Measurements from ENCODE around the gene IL17RC. TPM values are rescaled to one million over a fixed set of nuclear protein-coding genes. Genes with fewer than 3 reads are reported as not detected.

The IL17RC gene, protein sequence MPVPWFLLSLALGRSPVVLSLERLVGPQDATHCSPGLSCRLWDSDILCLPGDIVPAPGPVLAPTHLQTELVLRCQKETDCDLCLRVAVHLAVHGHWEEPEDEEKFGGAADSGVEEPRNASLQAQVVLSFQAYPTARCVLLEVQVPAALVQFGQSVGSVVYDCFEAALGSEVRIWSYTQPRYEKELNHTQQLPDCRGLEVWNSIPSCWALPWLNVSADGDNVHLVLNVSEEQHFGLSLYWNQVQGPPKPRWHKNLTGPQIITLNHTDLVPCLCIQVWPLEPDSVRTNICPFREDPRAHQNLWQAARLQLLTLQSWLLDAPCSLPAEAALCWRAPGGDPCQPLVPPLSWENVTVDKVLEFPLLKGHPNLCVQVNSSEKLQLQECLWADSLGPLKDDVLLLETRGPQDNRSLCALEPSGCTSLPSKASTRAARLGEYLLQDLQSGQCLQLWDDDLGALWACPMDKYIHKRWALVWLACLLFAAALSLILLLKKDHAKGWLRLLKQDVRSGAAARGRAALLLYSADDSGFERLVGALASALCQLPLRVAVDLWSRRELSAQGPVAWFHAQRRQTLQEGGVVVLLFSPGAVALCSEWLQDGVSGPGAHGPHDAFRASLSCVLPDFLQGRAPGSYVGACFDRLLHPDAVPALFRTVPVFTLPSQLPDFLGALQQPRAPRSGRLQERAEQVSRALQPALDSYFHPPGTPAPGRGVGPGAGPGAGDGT
- 10 to 100 TPM; 18.6 to 36.2 (median 27.9) TPM for total RNA-seq
- polyA plus RNA-seq = 10 to 100 TPM; 40.7 to 62.3 TPM
- long read RNA-seq, donor 1, partial matches to known transcripts = 12 of 38 reads
- long read RNA-seq, donor 1, other reads (novel, unspliced or antisense) = 22 of 38 reads
- long read RNA-seq, donor 2, transcript IL17RC-202 (18 exons, 2,388 nt) = major isoform, 7 of 40 reads
- long read RNA-seq, donor 2, partial matches to known transcripts = 4 of 40 reads
- long read RNA-seq, donor 2, other reads (novel, unspliced or antisense) = 29 of 40 reads
- long read RNA-seq, donor 3, partial matches to known transcripts = 9 of 33 reads
- long read RNA-seq, donor 3, other reads (novel, unspliced or antisense) = 21 of 33 reads

DNA sequence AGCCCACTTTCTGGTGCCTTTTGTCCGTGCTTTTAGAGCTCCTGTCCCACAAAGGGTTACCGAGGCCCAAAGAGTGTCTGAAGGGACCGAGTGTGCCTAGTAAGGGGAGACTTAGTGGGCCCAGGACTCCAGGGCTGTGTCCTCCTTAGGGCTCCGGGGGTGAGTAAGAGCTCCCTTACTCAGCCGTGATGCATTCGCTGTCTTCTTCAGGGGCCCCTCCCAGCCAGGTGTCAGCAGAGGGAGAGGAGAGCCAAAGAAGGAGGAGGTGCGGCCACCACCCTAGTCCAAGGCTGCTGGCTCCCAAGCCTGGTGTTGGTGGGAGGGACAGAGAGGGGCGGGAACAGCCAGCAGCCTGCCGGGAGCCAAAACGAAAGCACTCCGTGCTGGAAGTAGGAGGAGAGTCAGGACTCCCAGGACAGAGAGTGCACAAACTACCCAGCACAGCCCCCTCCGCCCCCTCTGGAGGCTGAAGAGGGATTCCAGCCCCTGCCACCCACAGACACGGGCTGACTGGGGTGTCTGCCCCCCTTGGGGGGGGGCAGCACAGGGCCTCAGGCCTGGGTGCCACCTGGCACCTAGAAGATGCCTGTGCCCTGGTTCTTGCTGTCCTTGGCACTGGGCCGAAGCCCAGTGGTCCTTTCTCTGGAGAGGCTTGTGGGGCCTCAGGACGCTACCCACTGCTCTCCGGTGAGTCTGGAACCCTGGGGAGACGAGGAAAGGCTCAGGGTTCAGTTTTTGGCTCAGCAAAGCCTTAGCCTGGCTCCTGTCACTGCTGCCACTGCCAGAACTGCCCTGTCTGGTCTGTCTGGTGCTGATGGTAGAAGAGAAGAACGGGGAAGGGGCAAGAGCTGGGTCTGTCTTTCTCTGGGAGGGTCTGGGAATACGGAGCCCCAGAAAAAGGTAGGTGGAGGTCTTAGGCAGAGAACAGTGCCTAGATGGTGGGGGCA is at the start of gene IL17RC:
TSS of gene IL17RC (plus strand) at position 365 of the 947 bp plus-strand sequence. CDS start at position 583, 218 bp downstream.
- H3K36me3 ChIP-seq = peaks cover 0 to 27% (median 0%) of the 10 kb centered on the region in 9 donors
- peak within 1 kb of the TSS; percentile 84 to 97 (median 88) for H3K27ac ChIP-seq
- peak; percentile 88 to 96 (median 93) for ATAC-seq
- TF ChIP-seq, protein P1, sequence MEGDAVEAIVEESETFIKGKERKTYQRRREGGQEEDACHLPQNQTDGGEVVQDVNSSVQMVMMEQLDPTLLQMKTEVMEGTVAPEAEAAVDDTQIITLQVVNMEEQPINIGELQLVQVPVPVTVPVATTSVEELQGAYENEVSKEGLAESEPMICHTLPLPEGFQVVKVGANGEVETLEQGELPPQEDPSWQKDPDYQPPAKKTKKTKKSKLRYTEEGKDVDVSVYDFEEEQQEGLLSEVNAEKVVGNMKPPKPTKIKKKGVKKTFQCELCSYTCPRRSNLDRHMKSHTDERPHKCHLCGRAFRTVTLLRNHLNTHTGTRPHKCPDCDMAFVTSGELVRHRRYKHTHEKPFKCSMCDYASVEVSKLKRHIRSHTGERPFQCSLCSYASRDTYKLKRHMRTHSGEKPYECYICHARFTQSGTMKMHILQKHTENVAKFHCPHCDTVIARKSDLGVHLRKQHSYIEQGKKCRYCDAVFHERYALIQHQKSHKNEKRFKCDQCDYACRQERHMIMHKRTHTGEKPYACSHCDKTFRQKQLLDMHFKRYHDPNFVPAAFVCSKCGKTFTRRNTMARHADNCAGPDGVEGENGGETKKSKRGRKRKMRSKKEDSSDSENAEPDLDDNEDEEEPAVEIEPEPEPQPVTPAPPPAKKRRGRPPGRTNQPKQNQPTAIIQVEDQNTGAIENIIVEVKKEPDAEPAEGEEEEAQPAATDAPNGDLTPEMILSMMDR (IDR thresholded peaks at IDR 0.05) = no peak
- peak within 1 kb of the TSS; percentile 51 to 79 (median 65) for H3K4me3 ChIP-seq
- WGBS, 2 donors = 5 to 7% methylated on average over 19 of the region's 19 CpGs
- H3K27me3 ChIP-seq = no peaks in the 10 kb centered on the region
- H3K9me3 ChIP-seq = no peaks in the 10 kb centered on the region
- DNase-seq = peak; percentile 83 to 89
- intact Hi-C loops (cut with DNase I) = loop anchor here in 3 of 10 donors (5.0 to 10.0 kb wide), 4 partner anchors 55 to 75 kb away; partner anchors contain the start of gene RPUSD3 (in 2 of the 3)
- H3K4me1 ChIP-seq = peaks cover 11 to 42% (median 30%) of the 10 kb centered on the region in 9 donors

DNA sequence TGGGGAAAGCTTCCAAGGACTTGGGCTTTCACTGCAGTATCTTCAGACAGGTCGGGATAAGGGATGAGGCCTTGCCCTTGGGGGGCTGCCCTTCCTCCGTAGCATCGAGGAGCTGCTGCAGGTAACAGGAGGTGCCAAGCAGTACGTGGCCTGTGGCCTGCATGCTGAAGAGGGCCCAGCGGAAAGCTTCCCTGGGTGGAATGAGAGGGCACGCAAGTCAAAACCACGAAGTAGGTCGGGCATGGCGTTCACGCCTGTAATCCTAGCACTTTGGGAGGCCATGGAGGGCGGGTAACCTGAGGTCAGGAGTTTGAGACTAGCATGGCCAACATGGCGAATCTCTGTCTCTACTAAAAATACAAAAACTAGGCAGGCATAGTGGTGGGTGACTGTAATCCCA is 49.8 kb upstream of the IL17RC start:
- Histone ChIP-seq H3K27me3 (no peaks in the 10 kb centered on the region), H3K27ac (no peak overlapping the region), H3K4me3 (no peak overlapping the region), H3K36me3 (no peaks in the 10 kb centered on the region), H3K4me1 (peaks cover 3 to 29% (median 9%) of the 10 kb centered on the region in 9 donors), H3K9me3 (no peaks in the 10 kb centered on the region)
- no peak for DNase-seq
- TF ChIP-seq, protein P1 (IDR thresholded peaks at IDR 0.05) = no peak
- WGBS, 2 donors = 91 to 92% methylated on average over 12 of the region's 12 CpGs
- intact Hi-C loops (cut with DNase I) = no loop called here
- no peak for ATAC-seq

DNA sequence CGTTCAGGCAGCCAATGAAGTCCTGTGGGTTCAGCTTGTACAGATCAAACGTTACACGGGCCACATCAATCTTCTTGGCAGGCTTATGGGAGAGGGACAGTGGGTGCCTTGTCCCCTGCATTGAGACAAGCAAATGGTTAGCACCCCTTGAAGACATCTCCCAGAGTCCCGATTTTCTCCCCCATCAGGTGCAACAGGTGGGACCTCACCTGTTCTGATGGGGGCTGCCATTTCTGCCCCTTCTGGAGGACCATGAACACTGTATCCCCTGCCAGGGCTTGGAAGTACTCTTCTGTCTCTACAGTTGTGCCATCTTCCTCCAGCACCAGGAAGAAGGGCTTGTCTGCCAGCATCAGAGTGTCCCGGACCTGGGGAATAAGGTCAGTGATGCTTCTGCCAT is 46.9 kb upstream of the IL17RC start:
- no peaks in the 10 kb centered on the region for H3K9me3 ChIP-seq
- TF ChIP-seq, protein P1 (IDR thresholded peaks at IDR 0.05) = no peak
- 80 to 84% methylated on average over 5 of the region's 5 CpGs for WGBS, 2 donors
- intact Hi-C loops (cut with DNase I) = no loop called here
- no peaks in the 10 kb centered on the region for H3K27me3 ChIP-seq
- H3K36me3 ChIP-seq = no peaks in the 10 kb centered on the region
- peaks cover 0 to 4% (median 2%) of the 10 kb centered on the region in 9 donors for H3K4me1 ChIP-seq
- ATAC-seq = no peak
- DNase-seq = no peak
- no peak overlapping the region for H3K27ac ChIP-seq
- no peak overlapping the region for H3K4me3 ChIP-seq

Data from heart right ventricle (tissue), 16 donors.